ENCODE measurements around the gene MS4A5. TPM values are rescaled to one million over a fixed set of nuclear protein-coding genes. Genes with fewer than 3 reads are reported as not detected.

The MS4A5 gene
- total and polyA plus RNA-seq, 10 of the 15 experiments (the other 5 are each of a cell fraction or from before 2014, with no cell fraction given): not detected

DNA sequence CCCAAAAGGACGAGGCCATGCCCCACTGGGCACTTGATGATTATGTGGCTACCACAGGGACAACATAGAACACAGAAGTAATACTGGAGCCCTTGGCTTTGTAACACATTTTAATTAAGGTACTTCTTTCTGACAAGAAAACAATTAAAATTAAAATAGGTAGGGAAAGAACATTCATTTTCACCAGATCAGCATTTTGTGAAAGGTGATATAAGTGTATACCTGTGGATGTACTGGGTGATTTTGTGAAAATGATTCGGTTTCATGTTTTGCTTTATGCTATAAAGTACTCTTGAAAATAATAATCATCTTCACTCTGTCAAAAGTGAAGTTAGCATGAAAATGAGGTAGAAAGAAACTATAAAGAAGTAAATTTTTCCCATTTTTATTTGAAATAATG, 64.1 kb downstream of the MS4A5 start (continued):
- TF ChIP-seq ZNF592 (IDR thresholded peaks at IDR 0.05) (no peak), SP1 (IDR thresholded peaks at IDR 0.05; ENCODE audit: low read depth, low read length) (no peak), E2F4 (IDR thresholded peaks at IDR 0.05; ENCODE audit: low read depth, low read length) (no peak), MYB (IDR thresholded peaks at IDR 0.05; ENCODE audit: borderline replicate concordance, low read depth, low read length) (no peak), GABPA (IDR thresholded peaks at IDR 0.05; ENCODE audit: low read depth) (no peak), NFYA (IDR thresholded peaks at IDR 0.05; ENCODE audit: borderline replicate concordance, low read depth, low read length) (no peak), HDAC2 (IDR thresholded peaks at IDR 0.05) (no peak)
- TF ChIP-seq, protein P1, sequence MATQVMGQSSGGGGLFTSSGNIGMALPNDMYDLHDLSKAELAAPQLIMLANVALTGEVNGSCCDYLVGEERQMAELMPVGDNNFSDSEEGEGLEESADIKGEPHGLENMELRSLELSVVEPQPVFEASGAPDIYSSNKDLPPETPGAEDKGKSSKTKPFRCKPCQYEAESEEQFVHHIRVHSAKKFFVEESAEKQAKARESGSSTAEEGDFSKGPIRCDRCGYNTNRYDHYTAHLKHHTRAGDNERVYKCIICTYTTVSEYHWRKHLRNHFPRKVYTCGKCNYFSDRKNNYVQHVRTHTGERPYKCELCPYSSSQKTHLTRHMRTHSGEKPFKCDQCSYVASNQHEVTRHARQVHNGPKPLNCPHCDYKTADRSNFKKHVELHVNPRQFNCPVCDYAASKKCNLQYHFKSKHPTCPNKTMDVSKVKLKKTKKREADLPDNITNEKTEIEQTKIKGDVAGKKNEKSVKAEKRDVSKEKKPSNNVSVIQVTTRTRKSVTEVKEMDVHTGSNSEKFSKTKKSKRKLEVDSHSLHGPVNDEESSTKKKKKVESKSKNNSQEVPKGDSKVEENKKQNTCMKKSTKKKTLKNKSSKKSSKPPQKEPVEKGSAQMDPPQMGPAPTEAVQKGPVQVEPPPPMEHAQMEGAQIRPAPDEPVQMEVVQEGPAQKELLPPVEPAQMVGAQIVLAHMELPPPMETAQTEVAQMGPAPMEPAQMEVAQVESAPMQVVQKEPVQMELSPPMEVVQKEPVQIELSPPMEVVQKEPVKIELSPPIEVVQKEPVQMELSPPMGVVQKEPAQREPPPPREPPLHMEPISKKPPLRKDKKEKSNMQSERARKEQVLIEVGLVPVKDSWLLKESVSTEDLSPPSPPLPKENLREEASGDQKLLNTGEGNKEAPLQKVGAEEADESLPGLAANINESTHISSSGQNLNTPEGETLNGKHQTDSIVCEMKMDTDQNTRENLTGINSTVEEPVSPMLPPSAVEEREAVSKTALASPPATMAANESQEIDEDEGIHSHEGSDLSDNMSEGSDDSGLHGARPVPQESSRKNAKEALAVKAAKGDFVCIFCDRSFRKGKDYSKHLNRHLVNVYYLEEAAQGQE (IDR thresholded peaks at IDR 0.05; ENCODE audit: low read depth, low read length): no peak
- TF ChIP-seq, protein P2, sequence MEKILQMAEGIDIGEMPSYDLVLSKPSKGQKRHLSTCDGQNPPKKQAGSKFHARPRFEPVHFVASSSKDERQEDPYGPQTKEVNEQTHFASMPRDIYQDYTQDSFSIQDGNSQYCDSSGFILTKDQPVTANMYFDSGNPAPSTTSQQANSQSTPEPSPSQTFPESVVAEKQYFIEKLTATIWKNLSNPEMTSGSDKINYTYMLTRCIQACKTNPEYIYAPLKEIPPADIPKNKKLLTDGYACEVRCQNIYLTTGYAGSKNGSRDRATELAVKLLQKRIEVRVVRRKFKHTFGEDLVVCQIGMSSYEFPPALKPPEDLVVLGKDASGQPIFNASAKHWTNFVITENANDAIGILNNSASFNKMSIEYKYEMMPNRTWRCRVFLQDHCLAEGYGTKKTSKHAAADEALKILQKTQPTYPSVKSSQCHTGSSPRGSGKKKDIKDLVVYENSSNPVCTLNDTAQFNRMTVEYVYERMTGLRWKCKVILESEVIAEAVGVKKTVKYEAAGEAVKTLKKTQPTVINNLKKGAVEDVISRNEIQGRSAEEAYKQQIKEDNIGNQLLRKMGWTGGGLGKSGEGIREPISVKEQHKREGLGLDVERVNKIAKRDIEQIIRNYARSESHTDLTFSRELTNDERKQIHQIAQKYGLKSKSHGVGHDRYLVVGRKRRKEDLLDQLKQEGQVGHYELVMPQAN (conservative IDR thresholded peaks at IDR 0.05): no peak
- TF ChIP-seq, protein P3, sequence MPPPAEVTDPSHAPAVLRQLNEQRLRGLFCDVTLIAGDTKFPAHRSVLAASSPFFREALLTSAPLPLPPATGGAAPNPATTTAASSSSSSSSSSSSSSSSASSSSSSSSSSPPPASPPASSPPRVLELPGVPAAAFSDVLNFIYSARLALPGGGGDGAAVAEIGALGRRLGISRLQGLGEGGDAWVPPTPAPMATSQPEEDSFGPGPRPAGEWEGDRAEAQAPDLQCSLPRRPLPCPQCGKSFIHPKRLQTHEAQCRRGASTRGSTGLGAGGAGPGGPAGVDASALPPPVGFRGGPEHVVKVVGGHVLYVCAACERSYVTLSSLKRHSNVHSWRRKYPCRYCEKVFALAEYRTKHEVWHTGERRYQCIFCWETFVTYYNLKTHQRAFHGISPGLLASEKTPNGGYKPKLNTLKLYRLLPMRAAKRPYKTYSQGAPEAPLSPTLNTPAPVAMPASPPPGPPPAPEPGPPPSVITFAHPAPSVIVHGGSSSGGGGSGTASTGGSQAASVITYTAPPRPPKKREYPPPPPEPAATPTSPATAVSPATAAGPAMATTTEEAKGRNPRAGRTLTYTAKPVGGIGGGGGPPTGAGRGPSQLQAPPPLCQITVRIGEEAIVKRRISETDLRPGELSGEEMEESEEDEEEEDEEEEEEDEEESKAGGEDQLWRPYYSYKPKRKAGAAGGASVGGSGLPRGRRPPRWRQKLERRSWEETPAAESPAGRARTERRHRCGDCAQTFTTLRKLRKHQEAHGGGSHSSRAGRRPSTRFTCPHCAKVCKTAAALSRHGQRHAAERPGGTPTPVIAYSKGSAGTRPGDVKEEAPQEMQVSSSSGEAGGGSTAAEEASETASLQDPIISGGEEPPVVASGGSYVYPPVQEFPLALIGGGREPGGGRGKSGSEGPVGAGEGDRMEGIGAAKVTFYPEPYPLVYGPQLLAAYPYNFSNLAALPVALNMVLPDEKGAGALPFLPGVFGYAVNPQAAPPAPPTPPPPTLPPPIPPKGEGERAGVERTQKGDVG (CRISPR knock-in tag; IDR thresholded peaks at IDR 0.05): no peak

All from GM12878 (cell line).